ENCODE results near the gene PXDN.

PXDN gene

DNA sequence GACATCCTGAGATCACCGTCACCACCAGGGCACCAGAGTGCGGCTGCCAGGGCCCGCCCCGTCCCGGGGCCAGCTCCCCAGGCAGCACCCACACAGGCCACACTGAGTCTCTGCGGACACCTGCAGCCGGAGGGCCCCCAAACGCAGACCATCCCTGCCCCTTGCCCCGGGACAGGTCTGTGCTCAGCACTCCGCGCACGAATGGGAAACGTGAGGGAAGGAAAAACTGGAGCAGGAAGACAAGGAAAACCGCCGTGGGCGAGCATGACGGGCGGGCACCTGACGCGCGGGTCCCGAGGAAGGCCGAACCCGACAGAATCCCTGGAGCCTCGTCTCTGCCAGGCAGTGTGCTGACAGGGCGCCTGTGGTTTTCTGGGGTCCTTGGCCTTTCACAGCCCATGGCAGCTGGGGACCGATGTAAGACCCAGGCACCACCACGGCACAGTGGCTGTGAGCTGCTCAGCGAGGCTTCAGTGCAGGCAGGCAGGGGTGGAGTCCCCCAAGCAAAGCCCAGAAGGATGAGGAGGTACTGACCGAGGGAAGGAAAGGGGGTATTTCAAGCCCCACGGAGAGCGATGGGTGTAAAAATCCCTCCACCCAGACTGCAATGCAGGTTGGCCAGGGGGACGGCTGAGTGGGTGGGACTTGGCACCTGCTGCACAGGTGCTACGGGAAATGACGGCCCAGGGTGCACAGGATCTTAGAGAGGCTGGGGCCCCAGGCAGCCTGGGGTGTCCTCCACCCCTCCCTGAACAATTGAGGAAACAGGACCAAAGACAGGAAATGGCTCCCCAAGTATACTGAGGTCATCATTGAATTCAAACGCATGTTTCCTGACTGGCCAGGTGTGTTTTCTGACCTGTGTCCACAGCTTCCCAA is 59.0 kb downstream of the PXDN start:
- Histone ChIP-seq H3K4me3 (ENCODE audit: low read length) (no peak overlapping the region), H2AFZ (ENCODE audit: low read length) (no peak overlapping the region), H3K27me3 (replicated peaks; ENCODE audit: insufficient read depth, low read length) (no peaks in the 10 kb centered on the region), H4K20me1 (ENCODE audit: insufficient read depth, low read length) (no peaks in the 10 kb centered on the region), H3K79me2 (ENCODE audit: low read length) (no peaks in the 10 kb centered on the region), H3K4me1 (ENCODE audit: low read length) (no peaks in the 10 kb centered on the region), H3F3A (ENCODE audit: insufficient read depth, low read length) (no peaks in the 10 kb centered on the region), H3K9me2 (replicated peaks; ENCODE audit: insufficient read depth, low read length) (no peaks in the 10 kb centered on the region), H3K27ac (ENCODE audit: low read length) (no peak overlapping the region), H3K4me2 (ENCODE audit: low read depth, low read length) (no peak overlapping the region), H3K9me3 (replicated peaks; ENCODE audit: insufficient read depth, low read length) (no peaks in the 10 kb centered on the region), H3K9ac (ENCODE audit: low read length) (no peak overlapping the region), H3K36me3 (replicated peaks; ENCODE audit: insufficient read depth, low read length) (no peaks in the 10 kb centered on the region)
- DNase-seq: no peak
- TF ChIP-seq CTCF (IDR thresholded peaks at IDR 0.05; ENCODE audit: low read length) (no peak), EZH2phosphoT487 (IDR thresholded peaks at IDR 0.05; ENCODE audit: low read length) (no peak), EZH2 (optimal IDR thresholded peaks at IDR 0.05; ENCODE audit: low read depth, low read length) (no peak)

- H3K4me2 ChIP-seq (ENCODE audit: low read depth, low read length): no peak overlapping the region
- no peaks in the 10 kb centered on the region for H3K9me3 ChIP-seq (replicated peaks; ENCODE audit: insufficient read depth, low read length)
- no peaks in the 10 kb centered on the region for H3K27me3 ChIP-seq (replicated peaks; ENCODE audit: insufficient read depth, low read length)
- H3F3A ChIP-seq (ENCODE audit: insufficient read depth, low read length): no peaks in the 10 kb centered on the region
- H3K79me2 ChIP-seq (ENCODE audit: low read length): no peaks in the 10 kb centered on the region
- H3K36me3 ChIP-seq (replicated peaks; ENCODE audit: insufficient read depth, low read length): no peaks in the 10 kb centered on the region
- no peak overlapping the region for H3K9ac ChIP-seq (ENCODE audit: low read length)
- TF ChIP-seq EZH2 (optimal IDR thresholded peaks at IDR 0.05; ENCODE audit: low read depth, low read length): no peak
- TF ChIP-seq EZH2phosphoT487 (IDR thresholded peaks at IDR 0.05; ENCODE audit: low read length): no peak
- TF ChIP-seq CTCF (IDR thresholded peaks at IDR 0.05; ENCODE audit: low read length): no peak
- no peaks in the 10 kb centered on the region for H4K20me1 ChIP-seq (ENCODE audit: insufficient read depth, low read length)
- no peaks in the 10 kb centered on the region for H3K9me2 ChIP-seq (replicated peaks; ENCODE audit: insufficient read depth, low read length)
- H2AFZ ChIP-seq (ENCODE audit: low read length): no peak overlapping the region
- DNase-seq: no peak
- no peak overlapping the region for H3K27ac ChIP-seq (ENCODE audit: low read length)
- H3K4me1 ChIP-seq (ENCODE audit: low read length): no peaks in the 10 kb centered on the region
- H3K4me3 ChIP-seq (ENCODE audit: low read length): no peak overlapping the region
Measured at GRCh38 chr2:1683297-1683696, 61.0 kb downstream of the PXDN start.

GRCh38 chr2:1682181-1682440 is 62.2 kb downstream of the PXDN start:
- Histone ChIP-seq H3K36me3 (replicated peaks; ENCODE audit: insufficient read depth, low read length) (no peaks in the 10 kb centered on the region), H3K9me3 (replicated peaks; ENCODE audit: insufficient read depth, low read length) (no peaks in the 10 kb centered on the region), H3K4me3 (ENCODE audit: low read length) (no peak overlapping the region), H2AFZ (ENCODE audit: low read length) (no peak overlapping the region), H3K9me2 (replicated peaks; ENCODE audit: insufficient read depth, low read length) (no peaks in the 10 kb centered on the region), H3F3A (ENCODE audit: insufficient read depth, low read length) (no peaks in the 10 kb centered on the region), H4K20me1 (ENCODE audit: insufficient read depth, low read length) (no peaks in the 10 kb centered on the region), H3K27me3 (replicated peaks; ENCODE audit: insufficient read depth, low read length) (no peaks in the 10 kb centered on the region), H3K27ac (ENCODE audit: low read length) (no peak overlapping the region), H3K4me2 (ENCODE audit: low read depth, low read length) (no peak overlapping the region), H3K79me2 (ENCODE audit: low read length) (no peaks in the 10 kb centered on the region), H3K9ac (ENCODE audit: low read length) (no peak overlapping the region), H3K4me1 (ENCODE audit: low read length) (no peaks in the 10 kb centered on the region)
- DNase-seq: no peak
- TF ChIP-seq CTCF (IDR thresholded peaks at IDR 0.05; ENCODE audit: low read length) (no peak), EZH2 (optimal IDR thresholded peaks at IDR 0.05; ENCODE audit: low read depth, low read length) (no peak)

All from MM.1S (cell line).